HG03442 (cell line): Measurements from ENCODE around the gene PMFBP1.

Experiments used
- ATAC-seq: cut with Tn5 transposase; IDR thresholded peaks from one replicate; pipeline ENCODE4 v1.9.1; 2021; ENCODE audit warnings: mild to moderate bottlenecking, moderate library complexity; ENCODE audit not compliant: unreplicated experiment

The PMFBP1 gene

GRCh38 chr16:72187551-72187950 lies 15.6 kb upstream of the PMFBP1 start:
- ATAC-seq = no peak

- ATAC-seq = no peak
Observed at GRCh38 chr16:72182976-72183375, 11.0 kb upstream of the PMFBP1 start.

GRCh38 chr16:72179204-72179970 lies 7.4 kb upstream of the PMFBP1 start:
- ATAC-seq = no peak

GRCh38 chr16:72174726-72175125 lies 2.8 kb upstream of the PMFBP1 start:
- no peak for ATAC-seq

- ATAC-seq = no peak
Observed at GRCh38 chr16:72173997-72174396, 2.0 kb upstream of the PMFBP1 start.

GRCh38 chr16:72171236-72171635 lies 719 bp downstream of the PMFBP1 start:
- no peak for ATAC-seq

GRCh38 chr16:72169708-72170107 lies 2.2 kb downstream of the PMFBP1 start:
- no peak for ATAC-seq

- no peak for ATAC-seq
Observed at GRCh38 chr16:72168365-72168764, 3.6 kb downstream of the PMFBP1 start.

- ATAC-seq = no peak
Observed at GRCh38 chr16:72166954-72167561, 4.9 kb downstream of the PMFBP1 start.

- no peak for ATAC-seq
Observed at GRCh38 chr16:72166151-72166550, 5.8 kb downstream of the PMFBP1 start.

GRCh38 chr16:72164691-72165090 lies 7.3 kb downstream of the PMFBP1 start:
- no peak for ATAC-seq

GRCh38 chr16:72162105-72162692 lies 9.8 kb downstream of the PMFBP1 start:
- ATAC-seq = no peak

- no peak for ATAC-seq
Observed at GRCh38 chr16:72159801-72160200, 12.2 kb downstream of the PMFBP1 start.

- ATAC-seq = no peak
Observed at GRCh38 chr16:72159386-72159785, 12.6 kb downstream of the PMFBP1 start.

GRCh38 chr16:72149676-72150464 lies 22.1 kb downstream of the PMFBP1 start:
- ATAC-seq = no peak

- ATAC-seq = no peak
Observed at GRCh38 chr16:72142476-72142875, 29.5 kb downstream of the PMFBP1 start.

- ATAC-seq = no peak
Observed at GRCh38 chr16:72139908-72140307, 32.0 kb downstream of the PMFBP1 start.

GRCh38 chr16:72138064-72138572 lies 33.8 kb downstream of the PMFBP1 start:
- ATAC-seq = no peak

GRCh38 chr16:72137380-72138063 lies 34.4 kb downstream of the PMFBP1 start:
- no peak for ATAC-seq

- no peak for ATAC-seq
Observed at GRCh38 chr16:72134507-72134906, 37.4 kb downstream of the PMFBP1 start.

- no peak for ATAC-seq
Observed at GRCh38 chr16:72132726-72133125, 39.2 kb downstream of the PMFBP1 start.
